Measurements from ENCODE around the gene SYS1. TPM values are rescaled to one million over a fixed set of nuclear protein-coding genes. Genes with fewer than 3 reads are reported as not detected.

SYS1 gene
- polyA plus RNA-seq, 1 of the 3 experiments (the other 2 are of a cell fraction): 26.5 TPM

- TF ChIP-seq JUND (IDR thresholded peaks at IDR 0.05) (no peak), MAX (IDR thresholded peaks at IDR 0.05; ENCODE audit: low read depth) (no peak)
- H3K4me1 ChIP-seq (ENCODE audit: control insufficient read depth in 1 of 2, insufficient read depth in 2 of 2, low read depth in 1 of 2, low read length in 1 of 2): peaks cover 0 to 7% of the 10 kb centered on the region in 2 experiments; a peak in 3 of 4 replicates
- ChIA-PET POLR2A (interaction anchor here (1.3 kb wide), 1 partner anchor 14 kb away, joined by 4 read pairs; no protein-coding TSS in a partner anchor), CTCF (interaction anchor here (4.4 kb wide), 1 partner anchor 24 kb away, joined by 26 read pairs; no protein-coding TSS in a partner anchor)
- no peaks in the 10 kb centered on the region for H4K20me1 ChIP-seq (ENCODE audit: insufficient read depth)
- no peak for DNase-seq
- no peak overlapping the region for H3K27ac ChIP-seq (ENCODE audit: low read depth in 2 of 2, low read length in 1 of 2)
- H3F3A ChIP-seq (replicated peaks; ENCODE audit: insufficient read depth): no peaks in the 10 kb centered on the region
- H3K4me3 ChIP-seq (ENCODE audit: low read depth in 2 of 2, low read length in 1 of 2): no peak overlapping the region
- peaks cover 17% of the 10 kb centered on the region for H3K79me2 ChIP-seq (ENCODE audit: insufficient read depth)
- no peak overlapping the region for H3K4me2 ChIP-seq
- H3K36me3 ChIP-seq (replicated peaks in 1 of 2; ENCODE audit: control insufficient read depth in 1 of 2, insufficient read depth in 2 of 2, low read length in 1 of 2): peaks cover 0 to 19% of the 10 kb centered on the region in 2 experiments
- no peak overlapping the region for H2AFZ ChIP-seq (ENCODE audit: low read depth)
- no peak overlapping the region for H3K9ac ChIP-seq
- no peaks in the 10 kb centered on the region for H3K9me2 ChIP-seq
- no peaks in the 10 kb centered on the region for H3K9me3 ChIP-seq
- H3K27me3 ChIP-seq (ENCODE audit: insufficient read depth): no peaks in the 10 kb centered on the region
- WGBS (ENCODE audit: low lambda C conversion rate): 65% methylated on average over 5 of the region's 5 CpGs
These were observed 49.7 kb downstream of the SYS1 start for GRCh38 chr20:45412653-45413052.

GRCh38 chr20:45413479-45413878 is 50.5 kb downstream of the SYS1 start:
- ChIA-PET CTCF (interaction anchor here (0.5 to 4.4 kb wide), 2 partner anchors 23 to 105 kb away, joined by 3 to 26 read pairs; partner anchors contain the start of gene MATN4), POLR2A (interaction anchor here (1.3 kb wide), 1 partner anchor 13 kb away, joined by 4 read pairs; no protein-coding TSS in a partner anchor)
- 61% methylated on average over 3 of the region's 3 CpGs for WGBS (ENCODE audit: low lambda C conversion rate)

More at GRCh38 chr20:45413479-45413878, 50.5 kb downstream of the SYS1 start:
- Histone ChIP-seq H3K27ac (ENCODE audit: low read depth in 2 of 2, low read length in 1 of 2) (no peak overlapping the region), H3F3A (replicated peaks; ENCODE audit: insufficient read depth) (no peaks in the 10 kb centered on the region), H3K27me3 (ENCODE audit: insufficient read depth) (no peaks in the 10 kb centered on the region), H3K9me2 (no peaks in the 10 kb centered on the region), H3K4me1 (ENCODE audit: control insufficient read depth in 1 of 2, insufficient read depth in 2 of 2, low read depth in 1 of 2, low read length in 1 of 2) (peaks cover 0 to 7% of the 10 kb centered on the region in 2 experiments; a peak in 3 of 4 replicates), H3K9me3 (no peaks in the 10 kb centered on the region), H4K20me1 (ENCODE audit: insufficient read depth) (no peaks in the 10 kb centered on the region), H2AFZ (ENCODE audit: low read depth) (no peak overlapping the region), H3K4me2 (no peak overlapping the region), H3K79me2 (ENCODE audit: insufficient read depth) (peaks cover 24% of the 10 kb centered on the region), H3K9ac (no peak overlapping the region), H3K36me3 (replicated peaks in 1 of 2; ENCODE audit: control insufficient read depth in 1 of 2, insufficient read depth in 2 of 2, low read length in 1 of 2) (peaks cover 0 to 21% of the 10 kb centered on the region in 2 experiments), H3K4me3 (ENCODE audit: low read depth in 2 of 2, low read length in 1 of 2) (no peak overlapping the region)
- TF ChIP-seq POLR2AphosphoS5 (IDR thresholded peaks at IDR 0.05; ENCODE audit: low read depth, low read length): no peak
- no peak for TF ChIP-seq FOXM1 (IDR thresholded peaks at IDR 0.05; ENCODE audit: low read depth)
- TF ChIP-seq SMC3 (IDR thresholded peaks at IDR 0.05; ENCODE audit: low read depth, low read length): no peak
- TF ChIP-seq GATA2 (CRISPR knock-in tag; IDR thresholded peaks at IDR 0.05): no peak
- TF ChIP-seq USF1 (IDR thresholded peaks at IDR 0.05; ENCODE audit: borderline replicate concordance, low read depth): no peak
- TF ChIP-seq REST (IDR thresholded peaks at IDR 0.05; ENCODE audit: low read depth, low read length): no peak
- no peak for TF ChIP-seq SIN3A (IDR thresholded peaks at IDR 0.05; ENCODE audit: borderline replicate concordance, low read depth, low read length)
- TF ChIP-seq YY1 (IDR thresholded peaks at IDR 0.05; ENCODE audit: low read depth): no peak
- TF ChIP-seq CTCF (IDR thresholded peaks at IDR 0.05): no peak
- TF ChIP-seq CHD2 (IDR thresholded peaks at IDR 0.05; ENCODE audit: low read length, partially characterized antibody): no peak
- TF ChIP-seq NRF1 (IDR thresholded peaks at IDR 0.05; ENCODE audit: low read depth, low read length): no peak
- no peak for TF ChIP-seq TEAD4 (IDR thresholded peaks at IDR 0.05; ENCODE audit: borderline replicate concordance, insufficient read depth)
- TF ChIP-seq MEF2A (IDR thresholded peaks at IDR 0.05; ENCODE audit: borderline replicate concordance, low read depth): no peak
- TF ChIP-seq FOSL2 (IDR thresholded peaks at IDR 0.05; ENCODE audit: borderline replicate concordance, low read depth): no peak
- no peak for TF ChIP-seq TCF12 (IDR thresholded peaks at IDR 0.05)
- no peak for TF ChIP-seq GABPA (IDR thresholded peaks at IDR 0.05; ENCODE audit: low read depth)
- no peak for DNase-seq
